ENCODE results near the gene SND1.
"Not testable (repeated sequence)": the region's sequence is repeated elsewhere in the genome, so short reads cannot be mapped to it uniquely, and the experiment has no call there.

Gene SND1

GRCh38 chr7:127946847-127947246 lies 294.9 kb downstream of the SND1 start:
- DNase-seq = no peak

GRCh38 chr7:127948312-127948711 lies 296.3 kb downstream of the SND1 start:
- no peak for DNase-seq

DNA sequence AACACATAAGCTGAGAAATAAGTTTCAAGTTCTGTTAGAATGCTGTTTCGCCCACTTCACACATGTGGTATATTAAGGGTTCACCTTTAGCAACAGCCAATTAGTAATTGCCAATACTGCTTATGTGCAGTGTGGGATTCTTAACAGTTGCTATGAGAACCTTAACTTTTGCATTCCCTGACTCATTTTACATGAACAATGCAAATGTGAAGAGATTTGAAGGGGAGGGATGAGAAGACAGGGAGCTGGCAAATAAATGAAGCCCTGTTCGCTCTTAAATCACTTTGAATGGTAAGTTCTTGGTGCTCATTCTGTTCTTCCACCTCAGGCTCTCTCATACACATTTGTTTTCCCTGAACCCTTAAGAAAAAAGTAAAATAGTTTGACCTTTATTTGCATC lies 296.9 kb downstream of the SND1 start:
- DNase-seq = no peak

- DNase-seq = no peak
These were observed 297.8 kb downstream of the SND1 start for GRCh38 chr7:127949769-127950222.

DNA sequence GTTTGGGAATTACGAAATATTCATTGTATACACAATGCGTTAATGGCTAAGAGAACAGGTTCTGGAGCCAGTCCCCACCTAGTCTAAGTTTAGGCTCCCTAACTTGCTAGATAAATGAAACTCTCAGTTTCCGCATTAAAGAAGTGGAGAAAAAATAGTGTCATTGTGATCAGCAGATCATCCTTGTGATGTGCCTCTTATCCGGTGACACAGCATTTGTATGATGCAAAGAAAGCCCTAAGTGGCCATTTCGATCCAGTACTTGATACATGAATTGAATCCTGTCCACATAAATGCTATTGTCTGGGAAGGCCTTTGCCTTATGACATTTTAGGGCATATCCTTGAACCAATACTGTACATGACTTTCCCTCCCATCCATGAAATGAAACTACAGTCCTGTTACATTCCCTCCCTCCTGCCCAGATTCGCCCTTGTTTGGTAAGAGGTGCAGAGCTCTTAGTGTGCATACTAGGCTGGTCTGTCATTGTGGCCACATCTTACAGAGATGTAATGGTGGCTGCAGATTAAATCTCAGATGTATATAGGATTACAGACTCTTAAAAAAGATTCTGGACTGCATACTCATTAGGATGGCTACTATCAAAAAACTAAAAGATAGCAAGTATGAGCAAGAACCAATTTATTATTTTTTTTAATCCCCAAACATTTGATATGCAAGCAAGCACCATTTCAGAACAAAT lies 298.4 kb downstream of the SND1 start:
- DNase-seq = no peak

GRCh38 chr7:127953423-127954356 lies 301.7 kb downstream of the SND1 start:
- no peak for DNase-seq

DNA sequence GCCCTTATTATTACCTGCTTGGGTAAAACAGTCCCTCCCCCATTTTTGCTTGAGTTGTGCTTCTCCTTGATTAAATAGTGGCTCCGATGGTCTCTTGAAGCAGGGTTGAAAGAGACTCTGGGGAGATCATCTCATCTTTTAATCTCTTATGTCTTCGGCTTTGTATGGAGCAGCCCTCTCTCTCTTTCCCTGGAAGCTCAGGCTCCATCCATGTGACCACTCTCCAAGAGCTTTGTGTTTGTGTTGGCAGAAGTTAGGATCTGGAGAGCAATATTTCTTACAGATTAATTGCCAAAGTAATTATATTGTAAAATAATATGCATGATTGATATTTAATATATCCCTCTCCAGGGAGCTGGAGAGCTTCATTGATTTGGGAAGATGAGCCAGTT lies 302.4 kb downstream of the SND1 start:
- no peak for DNase-seq

DNA sequence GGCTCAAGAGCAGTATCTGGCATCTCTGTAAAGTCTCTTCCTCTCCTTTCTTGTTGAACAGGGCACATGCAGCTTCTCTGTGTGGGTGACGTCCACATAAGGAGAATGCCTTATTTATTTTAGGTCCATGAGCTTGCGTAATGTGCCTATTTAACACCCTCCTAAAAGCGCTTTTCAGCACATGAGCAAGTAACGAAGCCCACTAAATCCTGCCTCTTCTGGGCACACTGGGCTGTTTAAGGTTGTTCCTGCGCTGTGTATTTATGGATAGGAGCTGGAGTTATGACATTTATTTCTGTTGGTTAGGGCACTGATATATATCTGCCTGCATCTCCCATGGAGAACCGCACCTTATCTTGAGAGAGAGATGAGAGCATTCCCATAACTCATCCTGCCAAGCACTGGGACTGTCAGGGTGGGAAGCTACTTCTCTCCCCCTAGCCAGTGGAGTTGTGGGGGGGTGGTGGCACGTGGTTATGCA lies 303.1 kb downstream of the SND1 start:
- no peak for DNase-seq

DNA sequence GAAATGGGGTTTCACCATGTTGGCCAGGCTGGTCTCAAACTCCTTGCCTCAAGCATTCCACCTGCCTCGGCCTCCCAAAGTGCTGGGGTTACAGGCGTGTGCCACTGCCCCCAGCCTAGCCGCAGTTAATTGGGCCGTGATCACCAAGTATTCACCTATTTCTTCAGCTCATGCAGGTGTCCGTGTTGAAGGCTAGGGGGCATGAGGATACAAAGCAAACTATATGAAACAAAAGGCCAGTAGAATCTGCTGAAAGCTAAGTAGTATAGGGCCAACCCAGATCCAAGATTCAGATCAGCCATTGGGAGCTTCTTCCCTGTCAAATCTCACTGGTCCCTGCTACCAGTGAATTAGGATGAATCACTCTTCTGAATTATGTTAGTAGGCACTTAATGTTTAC lies 305.9 kb downstream of the SND1 start:
- no peak for DNase-seq

GRCh38 chr7:127959770-127960169 lies 307.8 kb downstream of the SND1 start:
- DNase-seq = no peak

DNA sequence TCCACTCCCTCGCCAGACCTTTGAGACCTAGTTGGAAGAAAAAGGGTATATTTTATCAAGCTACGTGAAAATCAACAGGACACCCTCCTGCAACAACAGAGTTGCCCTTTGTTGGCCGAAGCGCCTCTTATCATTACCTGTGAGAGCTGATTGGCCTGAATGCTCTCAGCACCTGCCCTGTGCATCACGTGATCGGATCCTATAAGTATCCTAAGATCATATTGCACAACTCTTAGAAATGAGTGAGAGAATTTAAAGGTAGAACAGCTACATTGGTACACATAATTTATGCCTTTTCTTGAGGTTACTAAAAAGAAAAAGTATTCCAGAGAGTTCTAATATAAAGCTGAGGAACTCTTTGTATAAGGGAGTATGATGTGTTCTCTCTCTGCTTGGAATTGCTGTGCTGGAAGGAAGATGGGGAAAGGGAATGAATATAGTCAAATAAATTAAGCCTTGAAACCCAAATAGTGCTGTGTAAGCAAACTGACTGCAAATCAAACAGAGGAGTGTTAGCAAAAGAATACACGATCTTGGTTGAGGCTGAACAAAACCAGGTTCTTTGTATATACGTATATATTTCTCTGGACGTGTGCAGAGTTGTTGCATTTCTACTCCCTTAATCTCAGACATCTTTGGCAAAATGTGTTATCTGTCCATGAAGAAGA lies 309.9 kb downstream of the SND1 start:
- DNase-seq = no peak

DNA sequence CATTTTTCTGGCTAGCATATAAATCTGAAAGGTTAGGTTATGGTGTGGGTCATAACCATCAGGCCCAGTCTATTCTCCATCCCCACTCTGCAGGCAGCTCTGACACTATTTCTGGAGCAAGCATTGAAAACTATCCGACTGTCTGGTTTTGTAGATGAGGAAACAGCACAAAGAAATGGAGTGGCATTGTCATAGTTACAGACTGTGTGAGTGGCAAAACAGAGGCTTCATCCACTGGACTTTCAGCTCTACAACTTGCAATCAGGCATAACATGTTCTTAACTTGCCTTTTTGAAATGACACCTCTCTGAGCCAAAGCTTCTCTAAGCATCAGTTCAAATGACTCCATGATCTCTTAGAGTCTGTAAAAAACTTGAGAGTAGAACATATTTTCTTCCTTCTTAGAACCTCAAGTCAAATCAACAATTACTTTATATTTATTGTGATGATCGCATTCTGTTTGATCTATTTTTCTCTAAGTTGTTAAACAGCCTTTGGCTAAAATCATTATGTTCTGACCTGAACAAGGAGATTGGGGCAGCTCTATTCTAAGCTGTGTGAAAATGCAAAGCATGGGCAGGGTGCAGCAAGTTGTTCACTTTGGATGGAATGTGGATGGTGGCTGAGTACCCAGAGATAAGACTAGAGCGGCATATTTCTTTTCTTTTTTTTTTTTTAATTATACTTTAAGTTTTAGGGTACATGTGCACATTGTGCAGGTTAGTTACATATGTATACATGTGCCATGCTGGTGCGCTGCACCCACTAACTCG lies 310.8 kb downstream of the SND1 start:
- no peak for DNase-seq

GRCh38 chr7:127963850-127964249 lies 311.9 kb downstream of the SND1 start:
- DNase-seq = not testable (repeated sequence)

GRCh38 chr7:127967281-127967680 lies 315.3 kb downstream of the SND1 start:
- DNase-seq = no peak

DNA sequence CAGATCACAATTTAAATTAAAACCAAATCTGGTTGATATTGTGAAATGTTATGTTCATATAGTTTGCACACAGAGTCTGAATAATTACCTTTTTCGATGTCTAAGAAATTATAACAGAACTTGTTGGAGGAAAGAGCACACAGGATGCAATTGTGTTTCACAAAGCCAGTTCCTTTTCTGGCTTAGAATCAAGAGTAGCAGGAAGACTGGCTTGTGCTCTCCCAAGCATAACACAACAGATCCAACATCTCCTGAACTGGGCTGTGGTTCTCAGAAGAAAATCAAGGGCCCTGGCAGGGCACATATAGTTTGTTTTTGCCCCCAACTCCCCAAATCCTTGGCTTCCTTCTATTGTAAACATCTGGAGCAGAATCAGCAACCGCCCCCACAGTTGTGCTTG lies 316.6 kb downstream of the SND1 start:
- no peak for DNase-seq

GRCh38 chr7:127973832-127974231 lies 321.8 kb downstream of the SND1 start:
- DNase-seq = no peak

DNA sequence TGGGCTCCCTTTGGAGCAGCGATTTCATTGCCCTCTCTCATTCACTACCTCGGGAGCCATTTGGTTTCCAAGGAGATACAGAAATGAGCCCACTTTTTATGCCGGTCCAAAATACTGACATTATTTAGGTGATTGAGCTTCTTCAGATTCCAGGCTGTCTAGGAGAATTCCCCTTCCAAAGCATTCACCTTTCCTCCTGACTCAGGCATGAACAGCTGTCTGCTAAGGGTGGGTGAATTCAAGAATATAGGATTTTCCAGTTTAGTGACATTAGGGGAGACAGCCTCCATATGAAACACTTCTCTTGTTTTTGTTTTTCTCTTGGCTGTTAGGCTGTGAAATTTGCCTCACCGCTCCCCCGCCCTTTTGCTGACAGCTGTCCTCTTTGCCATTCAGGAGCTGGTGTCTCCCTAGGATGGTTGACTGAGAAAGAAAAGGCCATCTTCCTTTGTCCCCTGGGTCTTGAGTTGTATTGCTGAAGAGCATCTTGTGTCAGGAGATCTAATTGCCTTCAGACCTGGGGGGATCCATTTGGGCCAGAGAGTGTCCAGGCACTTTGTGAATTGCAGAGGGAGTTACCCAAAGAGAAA lies 322.5 kb downstream of the SND1 start:
- DNase-seq = no peak

GRCh38 chr7:127976056-127976737 lies 324.2 kb downstream of the SND1 start:
- DNase-seq = no peak

DNA sequence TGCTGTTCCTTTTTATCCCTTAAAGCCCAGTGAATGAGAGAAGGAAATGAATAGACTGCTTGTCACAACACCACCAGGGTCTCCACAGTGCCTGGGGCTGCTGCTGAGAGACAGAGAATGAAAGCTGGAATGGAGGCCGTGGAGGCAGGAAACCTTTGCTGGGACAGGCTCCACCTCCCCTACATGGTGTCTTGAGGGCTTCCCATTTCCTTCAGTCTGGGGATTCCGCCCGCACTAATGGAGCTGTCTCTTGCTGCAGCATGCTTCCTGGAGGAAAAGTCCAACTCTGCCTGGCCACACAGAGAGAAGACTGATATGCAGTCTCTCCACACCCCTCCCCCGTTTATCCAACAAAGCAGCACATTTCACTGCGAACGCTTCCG lies 324.7 kb downstream of the SND1 start:
- no peak for DNase-seq

- DNase-seq = no peak
These were observed 326.4 kb downstream of the SND1 start for GRCh38 chr7:127978421-127978820.

GRCh38 chr7:127979113-127979727 lies 327.2 kb downstream of the SND1 start:
- DNase-seq = no peak

Data from CD4-positive, alpha-beta T cell treated with Interleukin-15 for 1 hour (primary cell).